ENCODE data around the gene WNT6.

DNA sequence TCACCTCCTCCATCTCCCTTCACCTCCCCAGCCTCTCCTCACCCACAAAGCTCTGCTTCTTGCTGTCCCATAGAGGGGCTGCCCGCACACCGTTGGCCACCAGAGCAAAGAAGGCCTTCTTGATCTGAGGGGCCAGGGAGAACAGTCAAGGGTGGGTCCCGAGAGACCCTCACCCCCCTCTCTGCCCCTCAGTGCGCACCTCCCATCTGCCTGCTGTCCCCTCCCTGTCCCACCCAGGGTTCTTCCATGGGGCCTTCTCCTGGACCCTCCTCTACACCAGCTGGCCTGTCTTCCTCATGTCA, 31.2 kb upstream of the WNT6 start:
- TF ChIP-seq POLR2A (IDR thresholded peaks at IDR 0.05) (no peak), POLR2AphosphoS5 (IDR thresholded peaks at IDR 0.05) (no peak)
- TF ChIP-seq, protein P1, sequence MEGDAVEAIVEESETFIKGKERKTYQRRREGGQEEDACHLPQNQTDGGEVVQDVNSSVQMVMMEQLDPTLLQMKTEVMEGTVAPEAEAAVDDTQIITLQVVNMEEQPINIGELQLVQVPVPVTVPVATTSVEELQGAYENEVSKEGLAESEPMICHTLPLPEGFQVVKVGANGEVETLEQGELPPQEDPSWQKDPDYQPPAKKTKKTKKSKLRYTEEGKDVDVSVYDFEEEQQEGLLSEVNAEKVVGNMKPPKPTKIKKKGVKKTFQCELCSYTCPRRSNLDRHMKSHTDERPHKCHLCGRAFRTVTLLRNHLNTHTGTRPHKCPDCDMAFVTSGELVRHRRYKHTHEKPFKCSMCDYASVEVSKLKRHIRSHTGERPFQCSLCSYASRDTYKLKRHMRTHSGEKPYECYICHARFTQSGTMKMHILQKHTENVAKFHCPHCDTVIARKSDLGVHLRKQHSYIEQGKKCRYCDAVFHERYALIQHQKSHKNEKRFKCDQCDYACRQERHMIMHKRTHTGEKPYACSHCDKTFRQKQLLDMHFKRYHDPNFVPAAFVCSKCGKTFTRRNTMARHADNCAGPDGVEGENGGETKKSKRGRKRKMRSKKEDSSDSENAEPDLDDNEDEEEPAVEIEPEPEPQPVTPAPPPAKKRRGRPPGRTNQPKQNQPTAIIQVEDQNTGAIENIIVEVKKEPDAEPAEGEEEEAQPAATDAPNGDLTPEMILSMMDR (IDR thresholded peaks at IDR 0.05) = no peak

All from prostate gland (tissue), 2 donors.